Keratinocyte (primary cell): ENCODE results near the gene PIGU. TPM values are rescaled to one million over a fixed set of nuclear protein-coding genes. Genes with fewer than 3 reads are reported as not detected.
"Not testable (repeated sequence)": the region's sequence is repeated elsewhere in the genome, so short reads cannot be mapped to it uniquely, and the experiment has no call there.

ENCODE experiments used
- DNase-seq: peaks from one replicate; pipeline ENCODE4 v3.0.0-alpha.2; 2011; ENCODE audit warnings: low read depth, missing footprints, low spot score
- FAIRE-seq: peaks from 2 replicates; lab custom pipeline; 2011; peaks lifted over from hg19 to GRCh38; lab: Jason Lieb, UNC
- H2AFZ ChIP-seq: 2 replicates; pipeline ENCODE4 v1.6.0; 2012; ENCODE audit warnings: low read length, control low read depth, inconsistent platforms; ENCODE audit not compliant: control insufficient read depth
- H3K27ac ChIP-seq: 2 replicates; pipeline ENCODE4 v1.5.1; 2011; ENCODE audit warnings: low read length; ENCODE audit not compliant: control insufficient read depth, insufficient read depth
- H3K27me3 ChIP-seq: 3 replicates; pipeline ENCODE4 v1.6.0; 2011; ENCODE audit warnings: low read length; ENCODE audit not compliant: control insufficient read depth, insufficient read depth; ENCODE audit errors: extremely low read depth
- H3K36me3 ChIP-seq, 2 experiments: 2 replicates in 1 of 2; 3 replicates in 1 of 2; pipeline ENCODE4 v1.5.1; 2011; ENCODE audit warnings: low read length in 2 of 2, mild to moderate bottlenecking in 1 of 2; ENCODE audit not compliant: control insufficient read depth in 2 of 2, insufficient read depth in 2 of 2; ENCODE audit errors: extremely low read depth in 1 of 2
- H3K4me1 ChIP-seq: 3 replicates; pipeline ENCODE4 v1.5.1; 2011; ENCODE audit warnings: low read length; ENCODE audit not compliant: control insufficient read depth, insufficient read depth; ENCODE audit errors: extremely low read depth
- H3K4me2 ChIP-seq: 3 replicates; pipeline ENCODE4 v1.6.0; 2011; ENCODE audit warnings: low read depth, low read length; ENCODE audit not compliant: control insufficient read depth, insufficient read depth; ENCODE audit errors: extremely low read depth
- H3K4me3 ChIP-seq, 3 experiments: fragments of 200-600 bp in 1 of 3; sonication (generic) in 1 of 3; 2 replicates in 2 of 3; 3 replicates in 1 of 3; pipeline ENCODE4 v1.5.1; 2011 to 2016; ENCODE audit warnings: low read length in 3 of 3, mild to moderate bottlenecking in 3 of 3, control low read depth in 2 of 3, inconsistent platforms in 1 of 3, low read depth in 1 of 3, mixed read lengths in 1 of 3, mixed run types in 1 of 3, moderate library complexity in 1 of 3; ENCODE audit not compliant: control insufficient read depth in 2 of 3, insufficient read depth in 2 of 3; ENCODE audit errors: extremely low read depth in 1 of 3
- H3K79me2 ChIP-seq: 2 replicates; pipeline ENCODE4 v1.6.0; 2012; ENCODE audit warnings: low read length; ENCODE audit not compliant: control insufficient read depth, insufficient read depth
- H3K9ac ChIP-seq: 3 replicates; pipeline ENCODE4 v1.6.0; 2011; ENCODE audit warnings: low read length; ENCODE audit not compliant: control insufficient read depth, insufficient read depth; ENCODE audit errors: extremely low read depth
- H3K9me1 ChIP-seq: 3 replicates; pipeline ENCODE4 v1.6.0; 2011; ENCODE audit warnings: low read length; ENCODE audit not compliant: control insufficient read depth, insufficient read depth; ENCODE audit errors: extremely low read depth
- H3K9me3 ChIP-seq: 2 replicates; pipeline ENCODE4 v1.5.1; 2012; ENCODE audit warnings: low read depth, low read length; ENCODE audit not compliant: control insufficient read depth
- H4K20me1 ChIP-seq: 3 replicates; pipeline ENCODE4 v1.6.0; 2011; ENCODE audit warnings: low read length; ENCODE audit not compliant: control insufficient read depth, insufficient read depth; ENCODE audit errors: extremely low read depth
- CTCF ChIP-seq, 3 experiments: IDR thresholded peaks in 1 of 3; conservative IDR thresholded peaks in 1 of 3; optimal IDR thresholded peaks in 1 of 3; 2 replicates in 2 of 3; 3 replicates in 1 of 3; pipeline versions ENCODE3 to v1.5.1; 2011; ENCODE audit warnings: low read length in 3 of 3, mild to moderate bottlenecking in 3 of 3, moderate library complexity in 2 of 3, control low read depth in 1 of 3, inconsistent platforms in 1 of 3; ENCODE audit not compliant: insufficient read depth in 2 of 3; ENCODE audit errors: extremely low read depth in 1 of 3
- EZH2 ChIP-seq: IDR thresholded peaks from one replicate; pipeline ENCODE4 v1.6.1; 2012; ENCODE audit warnings: inconsistent platforms, mild to moderate bottlenecking, low read length, moderate library complexity
- dilution Hi-C: fragments of 300-500 bp; cut with MboI; formaldehyde crosslinking; loops from one replicate; pipeline ENCODE4 v1.7.0; 2020; ENCODE audit warnings: low sequenced_read_pairs; ENCODE audit not compliant: extremely low pct_ligation_motif_present
- polyA plus RNA-seq, 5 experiments: library from polyadenylated mRNA; depleted of rRNA in 3 of 5; stranded (reverse) in 3 of 5; stranded (forward) in 1 of 5; unstranded in 1 of 5; fragments of >200 nt; gene quantifications; 1 replicate in 1 of 5; 2 replicates in 3 of 5; 3 replicates in 1 of 5; pipeline versions ENCODE4 v1.2.1 to v1.2.3, GENCODE V29; 2011 to 2012; ENCODE audit warnings: missing spikeins in 2 of 5, low read depth in 1 of 5, low replicate concordance in 1 of 5

PIGU gene
- polyA plus RNA-seq, 1 donor (not counting 4 experiments of a cell fraction or from before 2014, with no cell fraction given), result 48.0 TPM

- no peak for TF ChIP-seq CTCF (optimal IDR thresholded peaks at IDR 0.05 in 1 of 3, IDR thresholded peaks at IDR 0.05 in 1 of 3, conservative IDR thresholded peaks at IDR 0.05 in 1 of 3; ENCODE audit: extremely low read depth in 1 of 3, insufficient read depth in 2 of 3, low read length in 3 of 3)
- no peak for TF ChIP-seq EZH2
- Histone ChIP-seq H3K9ac (no peak overlapping the region), H3K9me3 (no peaks in the 10 kb centered on the region), H3K9me1 (peaks cover 2% of the 10 kb centered on the region), H3K27ac (no peak overlapping the region), H3K79me2 (no peaks in the 10 kb centered on the region), H3K27me3 (no peaks in the 10 kb centered on the region), H3K4me1 (peaks cover 6% of the 10 kb centered on the region), H3K36me3 (peaks cover 4 to 10% of the 10 kb centered on the region in 2 experiments), H4K20me1 (no peaks in the 10 kb centered on the region), H3K4me2 (no peak overlapping the region), H3K4me3 (no peak overlapping the region), H2AFZ (no peak overlapping the region)
- no peak for DNase-seq
- no peak for FAIRE-seq
- dilution Hi-C loops, result no loop called here
Measured at GRCh38 chr20:34621036-34621343, 55.9 kb downstream of the PIGU start.

GRCh38 chr20:34618676-34619075 is 58.2 kb downstream of the PIGU start:
- no peak for FAIRE-seq
- dilution Hi-C loops, result no loop called here

GRCh38 chr20:34616913-34617312 is 60.0 kb downstream of the PIGU start:
- H3K27me3 ChIP-seq, H2AFZ ChIP-seq, H3K9me1 ChIP-seq, FAIRE-seq, H3K9ac ChIP-seq, H3K4me2 ChIP-seq, dilution Hi-C loops, H3K36me3 ChIP-seq, H3K27ac ChIP-seq, H3K4me3 ChIP-seq, H4K20me1 ChIP-seq, H3K9me3 ChIP-seq, H3K79me2 ChIP-seq, DNase-seq, H3K4me1 ChIP-seq: not testable (repeated sequence)

More at GRCh38 chr20:34618676-34619075, 58.2 kb downstream of the PIGU start:
- no peaks in the 10 kb centered on the region for H3K9me3 ChIP-seq
- H2AFZ ChIP-seq, result no peak overlapping the region
- H4K20me1 ChIP-seq, result no peaks in the 10 kb centered on the region
- peaks cover 2% of the 10 kb centered on the region for H3K9me1 ChIP-seq
- H3K36me3 ChIP-seq, result peaks cover 4 to 10% of the 10 kb centered on the region in 2 experiments
- no peak overlapping the region for H3K9ac ChIP-seq
- H3K79me2 ChIP-seq, result no peaks in the 10 kb centered on the region
- no peak for DNase-seq
- H3K4me1 ChIP-seq, result peaks cover 6% of the 10 kb centered on the region
- H3K4me2 ChIP-seq, result no peak overlapping the region
- TF ChIP-seq CTCF (optimal IDR thresholded peaks at IDR 0.05 in 1 of 3, IDR thresholded peaks at IDR 0.05 in 1 of 3, conservative IDR thresholded peaks at IDR 0.05 in 1 of 3; ENCODE audit: extremely low read depth in 1 of 3, insufficient read depth in 2 of 3, low read length in 3 of 3) (no peak), EZH2 (no peak)
- no peak overlapping the region for H3K27ac ChIP-seq
- H3K4me3 ChIP-seq, result no peak overlapping the region
- no peaks in the 10 kb centered on the region for H3K27me3 ChIP-seq
